CD4-positive, alpha-beta memory T cell (primary cell): ENCODE data around the gene USP5. TPM values are rescaled to one million over a fixed set of nuclear protein-coding genes. Genes with fewer than 3 reads are reported as not detected.
"Not testable (repeated sequence)": the region's sequence is repeated elsewhere in the genome, so short reads cannot be mapped to it uniquely, and the experiment has no call there.

Experiments used
- CTCF ChIA-PET: fragments of 350-600 bp; sonication (Branson Sonifier 250); formaldehyde crosslinking; loops from one replicate; lab custom pipeline; 2021; ENCODE audit warnings: inconsistent platforms; ENCODE audit not compliant: partially characterized antibody; lab: Charles Lee
- POLR2A ChIA-PET: fragments of 350-600 bp; sonication (Branson Sonifier 250); formaldehyde crosslinking; loops from one replicate; lab custom pipeline; 2021; ENCODE audit not compliant: partially characterized antibody; lab: Charles Lee
- DNase-seq, 5 donors: peaks; one replicate each; pipeline versions ENCODE4 v3.0.0 to v3.0.0-alpha.2; 2020 to 2022; ENCODE audit warnings: mixed read lengths in 1 of 5
- H3K27ac ChIP-seq: one replicate; pipeline ENCODE4 v1.7.0; 2013; ENCODE audit warnings: low read depth, low read length
- H3K27me3 ChIP-seq: 2 replicates; pipeline ENCODE4 v1.7.0; 2013; ENCODE audit warnings: mild to moderate bottlenecking, low read length, moderate library complexity; ENCODE audit not compliant: insufficient read depth
- H3K36me3 ChIP-seq: 2 replicates; pipeline ENCODE4 v1.7.0; 2013; ENCODE audit warnings: mild to moderate bottlenecking, low read length, moderate library complexity; ENCODE audit not compliant: insufficient read depth
- H3K4me1 ChIP-seq: 2 replicates; pipeline ENCODE4 v1.7.0; 2013; ENCODE audit warnings: mild to moderate bottlenecking, low read length, moderate library complexity; ENCODE audit not compliant: insufficient read depth
- H3K4me3 ChIP-seq, 2 donors: one replicate each; pipeline ENCODE4 v1.7.0; 2013; ENCODE audit warnings: low read length in 2 of 2, mild to moderate bottlenecking in 1 of 2
- H3K9me3 ChIP-seq, 2 donors: one replicate each; pipeline ENCODE4 v1.7.0; 2013; ENCODE audit warnings: low read length in 2 of 2, control low read depth in 1 of 2; ENCODE audit not compliant: control insufficient read depth in 1 of 2
- H3K27ac Mint-ChIP-seq, 7 donors: one replicate each; pipeline ENCODE4 v1.8.0; 2020 to 2021; ENCODE audit warnings: mixed read lengths in 7 of 7, mild to moderate bottlenecking in 6 of 7, inconsistent platforms in 3 of 7, moderate library complexity in 3 of 7
- H3K27me3 Mint-ChIP-seq, 2 donors: one replicate each; pipeline ENCODE4 v1.8.0; 2020 to 2021; ENCODE audit warnings: mixed read lengths in 2 of 2
- H3K36me3 Mint-ChIP-seq, 2 donors: one replicate each; pipeline ENCODE4 v1.8.0; 2020 to 2021; ENCODE audit warnings: mixed read lengths in 2 of 2, inconsistent platforms in 1 of 2, mild to moderate bottlenecking in 1 of 2
- H3K4me1 Mint-ChIP-seq, 4 donors: one replicate each; pipeline ENCODE4 v1.8.0; 2020 to 2021; ENCODE audit warnings: mixed read lengths in 4 of 4, mild to moderate bottlenecking in 1 of 4
- H3K4me3 Mint-ChIP-seq, 8 donors: one replicate each; pipeline ENCODE4 v1.8.0; 2020 to 2021; ENCODE audit warnings: mixed read lengths in 8 of 8, mild to moderate bottlenecking in 7 of 8, moderate library complexity in 6 of 8, inconsistent platforms in 3 of 8
- H3K9me3 Mint-ChIP-seq, 8 donors: one replicate each; pipeline ENCODE4 v1.8.0; 2020 to 2021; ENCODE audit warnings: mixed read lengths in 8 of 8, mild to moderate bottlenecking in 5 of 8, inconsistent platforms in 3 of 8, moderate library complexity in 1 of 8
- intact Hi-C: fragments of 100-400 bp; cut with micrococcal nuclease; formaldehyde crosslinking; loops from one replicate; pipeline ENCODE4 v1.15.1; 2023
- polyA plus RNA-seq, 2 donors: library from polyadenylated mRNA; unstranded; fragments of 300-500 nt; fragmentation: Illumina TruSeq; gene quantifications; one replicate each; pipeline ENCODE4 v1.2.3, GENCODE V29; 2021
- total RNA-seq, 2 experiments: library from RNA; stranded (reverse); gene quantifications; one replicate each; pipeline ENCODE4 v1.2.3, GENCODE V29; 2021

Gene USP5
- total and polyA plus RNA-seq, 4 experiments from 2014 or later = 53.9 to 73.0 (median 67.2) TPM

DNA sequence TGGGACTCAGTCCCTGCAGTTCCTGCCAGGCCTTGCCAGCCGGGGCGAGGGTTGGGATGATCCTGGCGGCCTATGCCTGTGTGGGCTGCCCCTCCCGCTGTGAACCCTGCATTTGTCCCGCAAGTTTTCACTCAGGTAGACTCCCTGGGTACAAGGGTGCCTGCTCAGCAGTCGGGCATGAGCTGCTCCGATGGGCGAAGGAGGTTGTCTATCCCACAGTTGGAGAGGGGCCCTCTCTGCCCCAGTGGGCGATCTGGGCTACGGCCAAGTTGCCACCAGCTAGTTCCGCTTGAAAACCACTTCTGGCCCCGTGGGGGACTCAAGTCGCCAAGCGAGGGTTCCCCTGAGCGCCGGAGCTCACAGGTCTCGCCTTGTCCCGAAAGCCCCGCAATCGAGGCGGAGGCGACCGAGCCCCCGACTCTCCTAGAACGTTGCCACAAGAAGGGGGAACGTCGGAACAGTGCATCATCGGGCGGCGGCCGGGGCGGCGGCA, 15.0 kb downstream of the USP5 start:
- Histone ChIP-seq H3K9me3 (no peaks in the 10 kb centered on the region), H3K4me3 (peak overlapping the region; percentile 36 to 67), H3K4me1 (peaks cover 48% of the 10 kb centered on the region), H3K27me3 (no peaks in the 10 kb centered on the region), H3K27ac (peak overlapping the region; percentile 69), H3K36me3 (peaks cover 33% of the 10 kb centered on the region)
- ChIA-PET CTCF (interaction anchor here (1.0 to 9.2 kb wide), 8 partner anchors 14 to 259 kb away, joined by 3 to 151 read pairs (median 6); partner anchors contain the start of genes C12orf57, C1RL, CDCA3 and RNU7-1), POLR2A (interaction anchor here (0.5 to 11.0 kb wide), 28 partner anchors 13 to 287 kb away, joined by 3 to 270 read pairs (median 4); partner anchors contain the start of genes C12orf57, C1RL, CD4 and CDCA3)
- peak overlapping the region; percentile 86 to 96 (median 92) for H3K4me3 Mint-ChIP-seq
- peak overlapping the region; percentile 82 to 94 (median 91) for H3K27ac Mint-ChIP-seq
- peak in 2 of 5 donors; percentile 17 to 80 for DNase-seq
- no peaks in the 10 kb centered on the region for H3K27me3 Mint-ChIP-seq
- intact Hi-C loops = loop anchor here (1.0 kb wide), 3 partner anchors 15 to 103 kb away; partner anchors contain the start of genes EMG1, LRRC23, PHB2 and USP5
- H3K9me3 Mint-ChIP-seq = no peaks in the 10 kb centered on the region
- peaks cover 24 to 70% of the 10 kb centered on the region in 2 donors for H3K36me3 Mint-ChIP-seq
- H3K4me1 Mint-ChIP-seq = peaks cover 30 to 52% (median 43%) of the 10 kb centered on the region in 4 donors

GRCh38 chr12:6867413-6868210, 15.7 kb downstream of the USP5 start, which contains the start of gene TPI1:
TPI1 (plus strand) TSS chr12:6867531; CDS start chr12:6867567, 36 bp downstream.
- Histone ChIP-seq H3K9me3 (no peaks in the 10 kb centered on the region), H3K4me1 (peaks cover 51% of the 10 kb centered on the region), H3K36me3 (peaks cover 27% of the 10 kb centered on the region), H3K27ac (peak within 1 kb of the TSS; percentile 69), H3K27me3 (no peaks in the 10 kb centered on the region), H3K4me3 (peak within 1 kb of the TSS; percentile 36 to 67)
- peaks cover 20 to 71% of the 10 kb centered on the region in 2 donors for H3K36me3 Mint-ChIP-seq
- intact Hi-C loops = loop anchor here (1.0 kb wide), 4 partner anchors 15 to 151 kb away; partner anchors contain the start of genes EMG1, LPCAT3, LRRC23 and PHB2
- no peaks in the 10 kb centered on the region for H3K9me3 Mint-ChIP-seq
- CTCF ChIA-PET = interaction anchor here (0.6 to 9.2 kb wide), 10 partner anchors 15 to 243 kb away, joined by 3 to 151 read pairs (median 8); partner anchors contain the start of genes C12orf57, C1RL, CDCA3 and LRRC23
- H3K4me1 Mint-ChIP-seq = peaks cover 33 to 58% (median 48%) of the 10 kb centered on the region in 4 donors
- no peaks in the 10 kb centered on the region for H3K27me3 Mint-ChIP-seq
- peak within 1 kb of the TSS; percentile 89 to 96 (median 92) for H3K4me3 Mint-ChIP-seq
- POLR2A ChIA-PET = interaction anchor here (0.7 to 11.0 kb wide), 30 partner anchors 9 to 241 kb away, joined by 3 to 270 read pairs (median 4); partner anchors contain the start of genes C12orf57, C1RL, CD4 and CDCA3
- peak; percentile 59 to 68 (median 62) for DNase-seq
- H3K27ac Mint-ChIP-seq = peak within 1 kb of the TSS; percentile 91 to 97 (median 93)

DNA sequence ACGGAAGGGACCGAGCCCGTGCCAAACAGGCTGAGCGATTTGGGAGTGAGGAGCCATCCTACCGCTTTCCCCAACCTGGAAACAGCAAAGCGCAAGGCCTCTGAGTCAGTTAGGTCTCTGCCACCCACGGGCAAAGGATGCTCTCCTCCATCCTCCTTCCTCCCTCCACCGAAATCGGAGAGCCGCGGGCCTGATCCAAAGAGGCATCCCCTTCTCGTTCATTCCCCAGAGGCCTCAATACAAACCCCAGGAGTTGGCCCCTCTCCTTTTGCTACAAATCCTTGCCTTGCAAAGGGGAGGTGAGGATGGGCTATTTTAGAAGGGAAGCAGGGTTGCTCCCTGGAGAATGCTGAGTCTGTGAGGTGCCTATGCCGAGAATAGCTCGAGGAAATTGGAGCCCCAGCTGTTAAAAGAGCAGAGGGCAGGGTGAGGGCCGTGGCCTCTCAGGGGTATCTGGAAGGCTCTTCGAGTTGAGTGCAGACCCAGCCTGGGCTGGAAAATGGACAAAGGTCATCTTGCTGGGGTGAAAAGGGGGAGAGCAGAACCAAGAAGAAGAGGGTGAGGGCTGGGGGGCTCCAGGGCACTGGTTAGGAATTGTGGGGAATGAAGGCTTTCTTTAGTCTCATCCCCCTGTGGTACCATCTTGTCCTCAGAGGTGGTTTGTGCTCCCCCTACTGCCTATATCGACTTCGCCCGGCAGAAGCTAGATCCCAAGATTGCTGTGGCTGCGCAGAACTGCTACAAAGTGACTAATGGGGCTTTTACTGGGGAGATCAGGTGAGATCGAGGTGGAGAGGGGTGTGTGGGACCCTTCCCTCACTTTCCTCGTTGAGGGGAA, 16.5 kb downstream of the USP5 start:
- Histone ChIP-seq H3K4me3 (peak overlapping the region; percentile 20 to 67), H3K27me3 (no peaks in the 10 kb centered on the region), H3K36me3 (peaks cover 18% of the 10 kb centered on the region), H3K4me1 (peaks cover 51% of the 10 kb centered on the region), H3K9me3 (no peaks in the 10 kb centered on the region), H3K27ac (peak overlapping the region; percentile 69)
- no peaks in the 10 kb centered on the region for H3K27me3 Mint-ChIP-seq
- DNase-seq = no peak
- no peaks in the 10 kb centered on the region for H3K9me3 Mint-ChIP-seq
- H3K4me1 Mint-ChIP-seq = peaks cover 33 to 64% (median 49%) of the 10 kb centered on the region in 4 donors
- peak overlapping the region; percentile 88 to 93 (median 90) for H3K4me3 Mint-ChIP-seq
- peaks cover 17 to 72% of the 10 kb centered on the region in 2 donors for H3K36me3 Mint-ChIP-seq
- ChIA-PET POLR2A (interaction anchor here (0.7 to 11.0 kb wide), 26 partner anchors 9 to 240 kb away, joined by 3 to 270 read pairs (median 9); partner anchors contain the start of genes C12orf57, C1RL, CDCA3 and COPS7A), CTCF (interaction anchor here (0.6 to 9.2 kb wide), 20 partner anchors 16 to 242 kb away, joined by 3 to 151 read pairs (median 7); partner anchors contain the start of genes C12orf57, C1RL, CDCA3 and LRRC23)
- intact Hi-C loops = loop anchor here (1.0 kb wide), 6 partner anchors 70 to 245 kb away; partner anchors contain the start of genes C12orf57, C1R and LPCAT3
- peak overlapping the region; percentile 88 to 97 (median 91) for H3K27ac Mint-ChIP-seq

DNA sequence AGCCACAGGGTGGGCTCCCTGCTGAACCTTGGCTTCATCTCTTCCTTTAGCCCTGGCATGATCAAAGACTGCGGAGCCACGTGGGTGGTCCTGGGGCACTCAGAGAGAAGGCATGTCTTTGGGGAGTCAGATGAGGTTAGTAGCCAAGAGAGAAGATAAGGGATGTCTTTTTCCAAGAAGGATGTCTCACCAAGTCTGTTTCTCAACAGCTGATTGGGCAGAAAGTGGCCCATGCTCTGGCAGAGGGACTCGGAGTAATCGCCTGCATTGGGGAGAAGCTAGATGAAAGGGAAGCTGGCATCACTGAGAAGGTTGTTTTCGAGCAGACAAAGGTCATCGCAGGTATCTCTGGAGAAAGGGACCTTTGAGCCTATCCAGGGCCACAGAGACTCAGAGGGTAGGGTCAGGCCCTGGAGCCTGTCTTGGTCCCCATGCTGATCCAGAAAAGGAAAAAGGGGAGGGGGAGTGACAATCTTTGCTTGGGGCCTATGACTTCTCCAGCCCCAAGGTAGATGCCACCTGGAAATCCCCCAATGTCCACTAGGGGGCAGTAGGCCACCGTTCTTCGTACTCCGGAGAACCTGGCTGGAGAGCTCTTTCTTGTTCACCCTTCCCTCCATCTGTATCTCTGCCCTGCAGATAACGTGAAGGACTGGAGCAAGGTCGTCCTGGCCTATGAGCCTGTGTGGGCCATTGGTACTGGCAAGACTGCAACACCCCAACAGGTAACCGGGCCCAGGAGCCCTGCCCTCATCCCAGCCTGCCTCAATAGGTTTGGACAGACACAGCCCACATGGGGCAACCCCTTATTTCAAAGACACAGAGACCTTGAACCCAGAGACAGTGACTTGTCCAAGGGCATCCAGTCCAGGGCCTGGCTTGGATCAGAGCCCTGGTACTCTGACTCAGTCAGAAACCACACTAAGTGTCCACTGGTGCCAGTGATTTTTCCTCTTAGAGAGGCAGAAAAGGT, 17.4 kb downstream of the USP5 start:
- peak overlapping the region; percentile 88 to 93 (median 90) for H3K4me3 Mint-ChIP-seq
- no peaks in the 10 kb centered on the region for H3K9me3 Mint-ChIP-seq
- H3K27ac Mint-ChIP-seq = peak overlapping the region; percentile 90 to 97 (median 91)
- DNase-seq = peak; percentile 79 to 85 (median 83)
- peaks cover 37 to 70% (median 54%) of the 10 kb centered on the region in 4 donors for H3K4me1 Mint-ChIP-seq
- H3K27me3 Mint-ChIP-seq = no peaks in the 10 kb centered on the region
- ChIA-PET POLR2A (interaction anchor here (0.7 to 11.0 kb wide), 20 partner anchors 15 to 239 kb away, joined by 3 to 270 read pairs (median 8); partner anchors contain the start of genes C12orf57, C1RL, CDCA3 and ENO2), CTCF (interaction anchor here (0.8 to 9.2 kb wide), 33 partner anchors 8 to 265 kb away, joined by 3 to 151 read pairs (median 5); partner anchors contain the start of genes C12orf57, C1RL, CDCA3 and ENO2)
- Histone ChIP-seq H3K36me3 (peaks cover 17% of the 10 kb centered on the region), H3K4me1 (peaks cover 57% of the 10 kb centered on the region), H3K9me3 (no peaks in the 10 kb centered on the region), H3K4me3 (peak overlapping the region in 1 of 2 donors; percentile 67), H3K27me3 (no peaks in the 10 kb centered on the region), H3K27ac (peak overlapping the region; percentile 69)
- H3K36me3 Mint-ChIP-seq = peaks cover 14 to 66% of the 10 kb centered on the region in 2 donors
- intact Hi-C loops = loop anchor here (1.0 kb wide), 5 partner anchors 69 to 244 kb away; partner anchors contain the start of genes C12orf57 and C1R

- H3K4me1 ChIP-seq = peaks cover 57% of the 10 kb centered on the region
Measured at GRCh38 chr12:6870304-6870703, 18.4 kb downstream of the USP5 start.

More at GRCh38 chr12:6870304-6870703, 18.4 kb downstream of the USP5 start:
- intact Hi-C loops, H3K9me3 ChIP-seq, H3K27me3 Mint-ChIP-seq, DNase-seq, H3K4me3 ChIP-seq, H3K9me3 Mint-ChIP-seq, H3K27me3 ChIP-seq: not testable (repeated sequence)
- H3K27ac Mint-ChIP-seq = peak overlapping the region in 6 of 7 donors; percentile 35 to 92 (median 72)
- H3K4me1 Mint-ChIP-seq = peaks cover 38 to 77% (median 58%) of the 10 kb centered on the region in 4 donors
- ChIA-PET POLR2A (interaction anchor here (0.6 to 11.0 kb wide), 10 partner anchors 16 to 181 kb away, joined by 3 to 270 read pairs (median 16); partner anchors contain the start of genes C12orf57, CDCA3, ENO2 and RNU7-1), CTCF (interaction anchor here (0.6 to 9.2 kb wide), 22 partner anchors 8 to 266 kb away, joined by 3 to 151 read pairs (median 7); partner anchors contain the start of genes C12orf57, C1RL, CDCA3 and LRRC23)
- H3K36me3 Mint-ChIP-seq = peaks cover 7 to 58% of the 10 kb centered on the region in 2 donors
- peak overlapping the region in 2 of 8 donors; percentile 54 to 71 for H3K4me3 Mint-ChIP-seq
- Histone ChIP-seq H3K36me3 (peaks cover 17% of the 10 kb centered on the region), H3K27ac (peak overlapping the region; percentile 42)
